ENCODE data around the gene PPARG. TPM values are rescaled to one million over a fixed set of nuclear protein-coding genes. Genes with fewer than 3 reads are reported as not detected.
"Not testable (repeated sequence)": the region's sequence is repeated elsewhere in the genome, so short reads cannot be mapped to it uniquely, and the experiment has no call there.

The PPARG gene
- total RNA-seq, 3 donors from 2014 or later: 61.6 to 173 (median 98.8) TPM

DNA sequence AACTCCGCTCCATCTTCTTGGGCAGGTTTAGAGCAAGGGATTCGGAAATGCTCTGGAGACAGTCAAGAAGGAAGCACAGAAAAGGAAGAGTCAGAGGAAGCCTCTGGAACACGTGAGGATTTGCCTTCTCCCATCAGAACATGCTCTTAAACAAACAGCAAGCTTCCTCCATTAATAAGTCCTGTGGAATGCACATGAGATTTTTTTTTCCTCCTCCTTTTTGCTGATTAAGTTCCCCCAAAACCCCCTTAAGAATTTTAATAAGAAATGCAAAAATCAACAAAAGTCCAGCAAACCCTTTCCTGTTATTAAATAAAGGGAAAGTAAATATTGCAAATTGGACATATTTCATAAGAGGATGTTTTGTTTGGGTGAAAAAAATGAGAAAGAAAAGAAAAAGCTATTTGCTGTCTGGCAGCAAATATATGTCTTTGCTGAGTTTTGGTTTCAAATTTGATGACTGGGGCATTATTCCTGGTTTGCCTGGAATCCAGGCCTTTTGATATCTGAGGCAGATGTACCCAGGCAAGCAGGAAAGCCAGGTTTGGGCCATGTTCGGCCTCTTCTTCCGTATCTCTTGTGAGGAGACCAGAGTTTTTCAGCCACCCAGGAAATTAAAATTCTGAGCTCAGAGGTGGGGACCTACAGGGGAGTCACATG, 187.5 kb downstream of the PPARG start:
- no peaks in the 10 kb centered on the region for H3K36me3 ChIP-seq (ENCODE audit: low read depth)
- H3K4me1 ChIP-seq (ENCODE audit: low read depth): peaks cover 14% of the 10 kb centered on the region
- H3K9me3 ChIP-seq: no peaks in the 10 kb centered on the region
- TF ChIP-seq, protein P1, sequence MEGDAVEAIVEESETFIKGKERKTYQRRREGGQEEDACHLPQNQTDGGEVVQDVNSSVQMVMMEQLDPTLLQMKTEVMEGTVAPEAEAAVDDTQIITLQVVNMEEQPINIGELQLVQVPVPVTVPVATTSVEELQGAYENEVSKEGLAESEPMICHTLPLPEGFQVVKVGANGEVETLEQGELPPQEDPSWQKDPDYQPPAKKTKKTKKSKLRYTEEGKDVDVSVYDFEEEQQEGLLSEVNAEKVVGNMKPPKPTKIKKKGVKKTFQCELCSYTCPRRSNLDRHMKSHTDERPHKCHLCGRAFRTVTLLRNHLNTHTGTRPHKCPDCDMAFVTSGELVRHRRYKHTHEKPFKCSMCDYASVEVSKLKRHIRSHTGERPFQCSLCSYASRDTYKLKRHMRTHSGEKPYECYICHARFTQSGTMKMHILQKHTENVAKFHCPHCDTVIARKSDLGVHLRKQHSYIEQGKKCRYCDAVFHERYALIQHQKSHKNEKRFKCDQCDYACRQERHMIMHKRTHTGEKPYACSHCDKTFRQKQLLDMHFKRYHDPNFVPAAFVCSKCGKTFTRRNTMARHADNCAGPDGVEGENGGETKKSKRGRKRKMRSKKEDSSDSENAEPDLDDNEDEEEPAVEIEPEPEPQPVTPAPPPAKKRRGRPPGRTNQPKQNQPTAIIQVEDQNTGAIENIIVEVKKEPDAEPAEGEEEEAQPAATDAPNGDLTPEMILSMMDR (IDR thresholded peaks at IDR 0.05): no peak
- no peak overlapping the region for H3K4me3 ChIP-seq
- intact Hi-C loops (cut with DNase I, micrococcal nuclease): no loop called here
- ATAC-seq: no peak
- DNase-seq: no peak

DNA sequence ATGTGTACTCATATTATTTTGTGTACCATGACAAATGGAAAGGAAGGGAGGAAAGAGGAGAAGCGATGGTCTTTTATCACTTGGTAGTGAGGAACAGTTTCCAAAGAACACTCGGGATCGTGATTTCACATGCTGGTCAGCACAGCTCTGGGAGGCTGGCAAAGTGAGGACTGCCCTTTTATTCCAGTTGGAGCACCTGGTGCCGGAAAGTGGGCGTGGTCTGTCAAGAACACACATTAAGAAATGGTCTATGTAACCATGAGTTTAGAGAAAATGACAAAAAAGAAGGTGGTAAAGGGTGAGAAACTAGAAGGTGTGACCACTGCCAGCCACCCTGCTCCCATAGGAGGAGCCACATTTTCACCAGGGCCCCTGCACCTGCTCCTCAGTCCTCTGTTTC, 188.4 kb downstream of the PPARG start:
- no peak overlapping the region for H3K4me3 ChIP-seq
- TF ChIP-seq, protein P1 (IDR thresholded peaks at IDR 0.05): no peak
- peak; percentile 63 to 69 (median 68) for DNase-seq
- H3K4me1 ChIP-seq (ENCODE audit: low read depth): peaks cover 14% of the 10 kb centered on the region
- no peaks in the 10 kb centered on the region for H3K9me3 ChIP-seq
- intact Hi-C loops (cut with DNase I, micrococcal nuclease): no loop called here
- no peaks in the 10 kb centered on the region for H3K36me3 ChIP-seq (ENCODE audit: low read depth)
- ATAC-seq: no peak

DNA sequence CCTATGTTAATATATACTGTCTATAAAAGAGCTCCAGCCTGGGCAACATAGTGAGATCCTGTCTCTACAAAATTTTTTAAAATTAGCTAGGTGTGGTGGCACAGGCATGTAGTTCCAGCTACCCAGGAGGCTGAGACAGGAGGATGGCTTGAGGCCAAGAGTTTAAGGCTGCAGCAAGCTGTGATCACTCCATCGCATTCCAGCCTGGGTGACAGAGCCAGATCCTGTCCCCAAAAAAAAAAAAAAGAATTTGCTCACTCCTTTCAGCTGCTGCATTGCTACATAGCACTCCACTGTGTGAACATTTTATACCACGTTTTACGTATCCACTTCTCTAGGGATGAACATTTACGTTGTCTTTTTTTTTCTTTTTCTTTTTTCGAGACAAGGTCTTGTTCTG, 189.5 kb downstream of the PPARG start:
- no peaks in the 10 kb centered on the region for H3K9me3 ChIP-seq
- TF ChIP-seq, protein P1 (IDR thresholded peaks at IDR 0.05): no peak
- no peaks in the 10 kb centered on the region for H3K36me3 ChIP-seq (ENCODE audit: low read depth)
- DNase-seq (no peak), ATAC-seq (no peak)
- H3K4me1 ChIP-seq (ENCODE audit: low read depth): peaks cover 15% of the 10 kb centered on the region
- intact Hi-C loops (cut with DNase I, micrococcal nuclease): loop anchor here in 1 of 2 donors (2.0 kb wide), 1 partner anchor 344 kb away; no protein-coding TSS in a partner anchor
- H3K4me3 ChIP-seq: no peak overlapping the region

DNA sequence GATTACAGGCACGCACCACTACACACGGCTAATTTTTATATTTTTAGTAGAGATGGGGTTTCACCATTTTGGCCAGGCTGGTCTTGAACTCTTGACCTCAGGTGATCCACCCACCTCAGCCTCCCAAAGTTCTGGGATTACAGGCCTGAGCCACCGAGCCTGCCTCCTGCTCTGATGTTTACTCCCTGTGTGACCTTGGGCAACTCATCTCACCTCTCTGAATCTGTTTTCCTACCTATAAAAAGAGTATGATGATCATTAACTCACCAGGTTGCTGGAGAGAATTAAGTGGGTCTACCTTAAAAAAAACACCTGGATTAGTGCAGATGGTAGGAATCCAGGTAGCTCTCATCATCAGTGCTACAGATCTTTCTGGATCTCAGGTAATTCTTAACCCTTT, 190.3 kb downstream of the PPARG start:
- not testable (repeated sequence) for H3K4me3 ChIP-seq; H3K9me3 ChIP-seq; ATAC-seq; H3K36me3 ChIP-seq (ENCODE audit: low read depth)
- peak in 1 of 3 donors; percentile 24 for DNase-seq
- intact Hi-C loops (cut with DNase I, micrococcal nuclease): loop anchor here in 1 of 2 donors (2.0 kb wide), 1 partner anchor 344 kb away; no protein-coding TSS in a partner anchor
- peaks cover 20% of the 10 kb centered on the region for H3K4me1 ChIP-seq (ENCODE audit: low read depth)

DNA sequence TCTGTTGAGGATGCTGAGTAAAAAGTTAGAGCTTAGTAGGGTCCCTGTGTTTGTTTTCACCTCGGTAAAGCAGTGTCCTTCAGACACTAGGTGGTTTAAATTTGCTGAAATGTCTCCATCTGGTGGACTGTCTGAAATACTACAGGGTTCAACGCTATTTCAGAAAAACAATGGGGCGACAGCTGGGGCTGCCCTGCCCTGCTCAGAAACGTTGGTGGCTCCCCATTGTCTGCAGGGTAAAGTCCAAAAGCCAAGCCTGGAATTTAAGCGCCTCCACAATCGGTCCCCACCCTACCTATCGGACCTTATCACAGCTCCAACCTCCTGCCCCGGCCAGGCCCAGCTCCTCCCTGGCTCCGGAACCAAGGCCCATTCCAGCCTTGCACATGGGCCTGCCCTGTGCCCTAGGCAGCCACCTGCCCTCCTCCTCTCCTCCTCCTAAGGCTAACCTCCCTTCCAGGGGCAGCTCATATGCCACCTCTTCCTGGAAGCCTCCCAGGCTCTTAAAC, 191.1 kb downstream of the PPARG start:
- DNase-seq (peak; percentile 84 to 88 (median 85)), ATAC-seq (peak; percentile 69)
- H3K4me1 ChIP-seq (ENCODE audit: low read depth): peaks cover 20% of the 10 kb centered on the region
- intact Hi-C loops (cut with DNase I, micrococcal nuclease): loop anchor here (2.0 to 10.0 kb wide), 4 partner anchors 65 to 345 kb away; partner anchors contain the start of genes MKRN2OS (in 1 of the 2) and PPARG (in 1 of the 2)
- no peaks in the 10 kb centered on the region for H3K36me3 ChIP-seq (ENCODE audit: low read depth)
- H3K4me3 ChIP-seq: no peak overlapping the region
- TF ChIP-seq, protein P1 (IDR thresholded peaks at IDR 0.05): peak; percentile 60
- no peaks in the 10 kb centered on the region for H3K9me3 ChIP-seq

DNA sequence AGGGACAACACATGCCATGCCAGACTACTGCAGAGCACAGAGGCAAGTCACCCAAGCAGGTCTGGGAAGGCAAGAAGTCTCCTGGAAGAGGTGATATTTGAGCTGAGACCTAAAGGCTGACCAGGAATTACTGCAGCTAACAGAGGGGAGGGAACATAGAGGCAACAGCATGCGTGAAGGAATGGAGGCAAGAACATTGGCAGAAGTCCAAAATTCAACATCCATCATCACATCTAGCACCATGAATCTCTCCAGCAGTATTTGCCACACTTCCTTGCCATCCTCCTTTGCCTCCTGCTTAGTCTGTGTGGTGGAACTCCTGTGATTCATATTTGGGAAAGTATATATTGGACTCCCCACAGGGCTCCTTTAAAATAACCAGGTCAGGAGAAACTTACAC, 194.5 kb downstream of the PPARG start:
- ATAC-seq (no peak), DNase-seq (peak in 1 of 3 donors; percentile 11)
- intact Hi-C loops (cut with DNase I, micrococcal nuclease): loop anchor here in 1 of 2 donors (5.0 to 10.0 kb wide), 3 partner anchors 61 to 346 kb away; partner anchors contain the start of genes MKRN2OS and PPARG
- Histone ChIP-seq H3K36me3 (ENCODE audit: low read depth) (no peaks in the 10 kb centered on the region), H3K4me1 (ENCODE audit: low read depth) (peaks cover 28% of the 10 kb centered on the region), H3K4me3 (peak overlapping the region; percentile 33), H3K9me3 (no peaks in the 10 kb centered on the region)
- TF ChIP-seq, protein P1 (IDR thresholded peaks at IDR 0.05): no peak

Measured in mucosa of descending colon (tissue), 3 donors.